ENCODE results near the gene TLK1.

Gene TLK1

DNA sequence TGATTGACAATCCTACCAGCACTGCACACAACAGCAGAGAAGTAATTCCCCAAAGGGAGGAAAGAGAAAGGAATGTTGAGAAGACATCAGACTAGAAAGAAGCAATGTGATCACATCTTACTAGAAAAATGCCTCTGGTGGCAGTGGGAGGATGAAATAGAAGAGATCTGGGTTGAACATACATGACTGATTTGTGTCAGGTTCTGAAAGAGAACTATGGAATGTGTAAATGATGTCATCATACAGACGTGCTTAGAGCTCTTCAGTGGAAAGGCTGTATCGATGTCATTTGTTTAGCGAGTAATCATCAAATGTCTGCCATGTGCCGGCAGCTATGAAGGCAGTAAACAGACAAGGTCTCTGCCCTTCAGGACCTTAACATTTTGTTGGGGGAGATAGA lies 206.8 kb downstream of the TLK1 start:
- no peak for DNase-seq

DNA sequence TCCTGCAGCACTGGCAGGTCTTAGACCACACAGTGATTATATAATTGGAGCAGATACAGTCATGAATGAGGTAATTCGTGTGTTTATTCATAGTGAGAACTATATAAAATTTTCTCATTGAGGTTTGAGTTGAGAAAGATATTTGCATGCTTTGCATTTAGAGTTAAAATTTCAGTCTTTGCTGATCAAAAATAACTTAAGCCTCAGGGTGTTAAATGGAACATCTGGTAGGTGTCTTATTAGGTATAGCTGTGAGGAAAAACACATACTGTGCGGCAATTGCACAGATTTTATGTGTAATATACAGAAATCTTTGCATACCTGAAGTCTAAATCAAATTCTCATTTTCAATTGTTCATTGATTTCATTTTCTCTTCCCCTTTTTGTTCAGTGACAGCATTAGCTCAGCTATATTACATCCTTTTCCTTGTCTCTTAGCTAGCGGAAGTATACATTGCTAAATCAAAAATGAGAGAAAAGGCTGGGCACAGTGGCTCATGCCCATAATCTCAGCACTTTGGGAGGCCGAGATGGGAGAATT lies 210.4 kb downstream of the TLK1 start:
- DNase-seq, result no peak

DNA sequence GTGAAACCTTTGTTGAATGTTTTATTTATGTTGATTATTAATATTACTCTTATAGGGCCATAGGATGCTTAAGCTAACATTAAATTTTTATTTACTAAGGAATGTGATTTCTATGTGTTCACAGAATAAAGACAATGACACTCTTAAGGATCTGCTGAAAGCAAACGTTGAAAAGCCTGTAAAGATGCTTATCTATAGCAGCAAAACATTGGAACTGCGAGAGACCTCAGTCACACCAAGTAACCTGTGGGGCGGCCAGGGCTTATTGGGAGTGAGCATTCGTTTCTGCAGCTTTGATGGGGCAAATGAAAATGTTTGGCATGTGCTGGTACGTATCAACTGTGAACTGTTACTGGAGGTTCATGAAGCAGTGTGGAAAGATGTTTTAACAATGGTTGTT lies 211.3 kb downstream of the TLK1 start:
- no peak for DNase-seq

DNA sequence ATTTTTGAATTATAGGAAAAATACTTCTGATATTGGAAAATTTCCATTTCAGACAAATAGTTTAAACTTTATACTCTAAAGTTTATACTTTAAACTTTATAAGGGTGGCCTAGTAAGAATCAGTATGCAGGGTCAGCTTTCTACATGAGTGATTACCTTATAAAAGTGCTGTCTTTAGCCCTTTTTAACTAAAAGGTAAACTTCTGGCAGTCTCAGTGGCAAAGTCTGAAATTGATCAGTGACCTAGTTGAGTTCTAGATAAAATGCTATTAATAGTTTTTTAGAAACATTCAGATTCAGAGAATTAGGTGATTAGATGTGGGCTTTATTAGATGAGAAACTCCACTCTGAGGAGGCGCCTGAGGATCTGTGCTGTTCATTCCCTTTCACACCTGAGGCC lies 216.1 kb downstream of the TLK1 start:
- DNase-seq, result no peak

DNA sequence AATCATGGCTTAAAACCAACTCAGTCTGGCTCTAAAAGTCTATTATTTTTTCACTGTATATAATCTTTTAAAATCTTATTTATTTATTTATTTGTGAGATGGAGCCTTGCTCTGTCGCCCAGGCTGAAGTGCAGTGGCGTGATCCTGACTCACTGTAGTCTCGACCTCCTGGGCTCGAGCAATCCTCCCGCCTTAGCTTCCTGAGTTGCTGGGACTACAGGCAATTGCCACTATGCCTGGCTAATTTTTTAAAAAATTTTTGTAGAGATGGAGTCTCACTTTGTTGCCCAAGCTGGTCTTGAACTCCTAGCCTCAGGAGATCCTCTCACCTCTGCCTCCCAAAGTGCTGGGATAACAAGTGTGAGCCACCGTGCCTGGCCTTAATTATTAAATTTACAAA lies 217.1 kb downstream of the TLK1 start:
- no peak for DNase-seq

DNA sequence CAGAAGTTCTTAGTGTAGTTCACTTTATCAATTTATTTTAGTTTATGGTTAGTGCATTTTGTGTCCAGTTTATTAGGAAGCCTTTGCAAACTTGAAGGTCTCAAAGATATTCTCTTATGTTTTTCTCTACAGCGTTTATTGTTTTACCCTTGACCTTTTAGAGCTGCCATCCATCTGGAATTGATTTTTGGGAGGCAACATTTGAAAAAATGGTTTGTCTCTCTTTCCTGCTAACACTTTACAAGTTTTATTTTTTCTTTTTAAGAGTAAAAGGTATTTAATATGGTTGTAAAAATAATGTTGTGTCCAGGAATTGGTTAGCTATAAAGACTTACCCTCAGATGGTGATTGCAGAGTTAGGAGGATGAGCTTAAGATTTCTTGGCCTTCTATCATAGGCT lies 217.7 kb downstream of the TLK1 start:
- DNase-seq, result no peak

DNA sequence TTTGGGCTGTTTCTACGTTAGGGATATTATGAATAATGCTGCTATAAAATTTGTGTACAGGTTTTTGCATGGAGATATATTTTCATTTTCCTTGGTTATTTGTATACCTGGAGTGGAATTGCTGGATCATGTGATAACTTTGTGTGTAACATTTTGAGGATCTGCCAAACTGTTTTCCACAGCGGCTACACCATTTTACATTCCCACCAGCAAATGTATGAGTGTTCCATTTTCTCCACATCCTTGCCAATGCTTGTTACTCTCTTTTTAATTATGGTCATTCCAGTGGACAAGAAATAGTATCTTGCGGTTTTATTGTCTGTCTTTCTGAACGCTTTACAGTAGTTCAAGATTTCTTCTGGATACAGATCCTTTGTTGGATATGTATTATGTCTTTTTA lies 218.1 kb downstream of the TLK1 start:
- DNase-seq, result no peak

Measured in NCI-H526 (cell line).